ENCODE results near the gene HOXA7.

- TF ChIP-seq, protein P1, sequence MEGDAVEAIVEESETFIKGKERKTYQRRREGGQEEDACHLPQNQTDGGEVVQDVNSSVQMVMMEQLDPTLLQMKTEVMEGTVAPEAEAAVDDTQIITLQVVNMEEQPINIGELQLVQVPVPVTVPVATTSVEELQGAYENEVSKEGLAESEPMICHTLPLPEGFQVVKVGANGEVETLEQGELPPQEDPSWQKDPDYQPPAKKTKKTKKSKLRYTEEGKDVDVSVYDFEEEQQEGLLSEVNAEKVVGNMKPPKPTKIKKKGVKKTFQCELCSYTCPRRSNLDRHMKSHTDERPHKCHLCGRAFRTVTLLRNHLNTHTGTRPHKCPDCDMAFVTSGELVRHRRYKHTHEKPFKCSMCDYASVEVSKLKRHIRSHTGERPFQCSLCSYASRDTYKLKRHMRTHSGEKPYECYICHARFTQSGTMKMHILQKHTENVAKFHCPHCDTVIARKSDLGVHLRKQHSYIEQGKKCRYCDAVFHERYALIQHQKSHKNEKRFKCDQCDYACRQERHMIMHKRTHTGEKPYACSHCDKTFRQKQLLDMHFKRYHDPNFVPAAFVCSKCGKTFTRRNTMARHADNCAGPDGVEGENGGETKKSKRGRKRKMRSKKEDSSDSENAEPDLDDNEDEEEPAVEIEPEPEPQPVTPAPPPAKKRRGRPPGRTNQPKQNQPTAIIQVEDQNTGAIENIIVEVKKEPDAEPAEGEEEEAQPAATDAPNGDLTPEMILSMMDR (IDR thresholded peaks at IDR 0.05) = no peak
- no peak for TF ChIP-seq POLR2A (IDR thresholded peaks at IDR 0.05)
Measured at GRCh38 chr7:27181795-27182275, 25.4 kb upstream of the HOXA7 start.
